Right kidney (tissue), 1 donor: Measurements from ENCODE around the gene GPR15LG.

Source experiments
- DNase-seq: peaks from one replicate; pipeline ENCODE4 v3.0.0-alpha.2; 2016

GPR15LG gene

DNA sequence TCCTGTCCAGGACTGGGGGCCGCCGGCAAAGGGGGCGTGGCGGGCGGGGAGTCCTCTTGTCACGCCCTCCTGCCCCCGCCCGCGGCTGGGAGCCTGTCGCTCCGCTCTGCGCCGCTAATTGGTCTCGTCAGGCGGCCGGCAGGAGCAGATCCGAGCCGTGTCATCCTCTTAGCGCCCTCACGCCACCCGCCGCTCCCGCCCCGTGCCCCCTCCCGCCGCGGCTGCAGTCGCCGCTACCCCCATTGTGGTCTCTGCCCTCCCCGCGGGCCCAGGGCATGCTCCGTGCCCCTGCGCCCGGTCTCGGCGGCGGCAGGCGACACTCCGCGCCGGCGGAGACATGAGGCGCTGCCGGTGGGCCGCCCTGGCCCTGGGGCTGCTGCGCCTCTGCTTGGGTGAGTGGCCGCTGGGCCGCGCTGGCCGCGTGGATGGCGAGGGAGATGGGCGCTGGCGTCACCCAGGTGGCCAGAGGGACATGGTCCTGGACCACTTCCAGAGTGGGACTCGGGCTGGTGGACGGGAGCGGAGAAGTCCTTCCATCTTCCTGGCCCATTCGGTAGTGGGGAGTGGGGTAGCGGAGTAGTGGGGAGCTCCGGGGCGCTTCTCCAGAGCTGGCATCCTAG lies 20.9 kb downstream of the GPR15LG start, which contains the start of gene CDHR1:
TSS of gene CDHR1 (plus strand) at position 114 of the 620 bp plus-strand sequence. CDS start at position 338, 224 bp downstream.
- DNase-seq, result peak; percentile 34

DNA sequence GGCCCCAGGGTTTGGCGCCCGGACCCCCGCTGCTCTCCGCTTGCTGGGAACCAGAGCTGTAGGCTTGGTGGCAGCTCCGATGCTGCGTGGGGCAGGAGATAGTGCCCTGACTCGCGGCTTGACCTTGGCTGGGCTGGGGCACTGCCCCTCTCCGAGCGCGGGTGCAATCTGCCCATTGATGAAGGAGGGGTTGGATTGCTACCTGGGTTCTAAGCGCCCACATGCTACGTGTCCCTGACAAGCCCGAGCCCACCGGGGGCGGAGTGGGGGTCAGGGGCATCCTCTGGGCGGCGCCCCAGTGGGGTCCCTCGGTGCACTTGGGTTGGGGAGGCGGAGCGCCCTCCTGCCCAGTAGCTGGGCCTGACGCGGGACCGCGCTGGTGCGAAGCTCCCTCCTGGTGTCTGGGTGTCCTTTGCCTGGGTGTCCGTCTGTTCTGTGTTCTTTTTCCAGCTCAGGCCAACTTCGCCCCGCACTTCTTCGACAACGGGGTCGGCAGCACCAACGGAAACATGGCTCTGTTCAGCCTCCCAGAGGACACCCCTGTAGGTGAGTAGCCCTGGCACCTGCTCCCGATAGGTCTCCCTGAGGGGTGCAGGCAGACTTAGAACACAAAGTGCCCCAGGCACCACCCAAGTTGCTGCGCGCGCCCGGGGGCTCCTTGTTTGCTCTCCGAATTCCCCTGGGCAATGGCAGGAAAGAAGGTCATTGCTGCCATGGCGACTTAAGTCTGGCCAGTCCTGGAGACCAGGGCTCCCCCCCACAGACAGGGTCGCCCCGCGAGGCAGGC lies 21.6 kb downstream of the GPR15LG start:
- no peak for DNase-seq

DNA sequence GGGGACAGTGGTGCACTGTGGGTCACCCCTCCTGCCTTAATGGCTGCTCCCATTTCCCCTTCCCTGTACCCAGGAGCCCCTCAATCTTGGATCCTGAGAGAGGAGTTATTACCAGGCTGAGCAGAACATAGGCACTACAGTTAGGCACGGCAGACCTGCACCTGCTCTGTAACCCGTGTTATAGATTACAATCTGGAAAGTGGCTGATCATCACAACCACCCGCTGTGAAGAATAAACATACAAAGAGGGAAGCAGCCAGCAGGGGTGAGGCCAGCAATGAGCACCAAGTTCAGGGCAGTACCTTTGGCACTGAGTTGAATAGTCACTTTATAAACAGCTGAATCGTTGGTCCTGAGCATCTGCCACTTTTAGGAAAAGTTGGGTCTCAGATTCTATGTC lies 22.5 kb downstream of the GPR15LG start:
- no peak for DNase-seq

DNA sequence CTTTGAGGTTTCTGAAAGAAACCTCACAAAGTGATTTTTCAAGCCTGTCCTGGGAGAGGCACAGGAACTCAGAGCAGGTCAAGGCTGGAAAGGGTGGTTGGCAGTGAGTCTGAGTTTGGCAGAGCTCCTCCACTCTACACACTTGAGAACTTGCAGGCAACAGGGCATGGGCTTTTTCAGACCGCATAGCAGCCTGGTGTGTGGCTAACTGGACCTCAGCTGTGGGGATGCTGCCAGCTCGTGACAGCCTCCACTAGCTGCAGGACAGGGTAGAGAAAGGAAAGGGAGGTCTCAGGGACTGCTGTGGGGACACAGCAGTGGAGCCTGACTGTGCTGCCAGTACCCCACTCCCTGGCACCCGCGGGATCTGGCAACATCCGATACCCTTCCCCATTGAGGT lies 23.3 kb downstream of the GPR15LG start:
- no peak for DNase-seq

DNA sequence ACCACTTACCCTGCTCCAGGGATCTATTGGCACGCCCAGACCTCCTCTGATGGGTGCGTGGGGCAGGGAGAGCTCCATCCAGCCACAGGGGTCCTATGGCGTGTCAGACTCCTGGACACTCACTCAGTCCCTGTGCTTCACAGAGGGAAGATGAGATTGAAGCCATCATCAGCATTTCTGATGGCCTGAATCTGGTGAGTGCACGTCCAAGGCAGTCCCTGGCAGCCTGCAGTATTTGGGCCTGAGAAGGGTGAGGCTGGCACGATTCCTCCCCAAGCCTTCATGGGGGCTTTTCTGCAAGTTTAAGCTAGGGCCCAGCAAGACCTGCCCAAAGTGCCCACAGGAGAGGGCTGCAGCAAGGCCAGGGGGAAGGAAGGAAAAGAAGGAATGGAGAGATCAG lies 24.0 kb downstream of the GPR15LG start:
- no peak for DNase-seq

DNA sequence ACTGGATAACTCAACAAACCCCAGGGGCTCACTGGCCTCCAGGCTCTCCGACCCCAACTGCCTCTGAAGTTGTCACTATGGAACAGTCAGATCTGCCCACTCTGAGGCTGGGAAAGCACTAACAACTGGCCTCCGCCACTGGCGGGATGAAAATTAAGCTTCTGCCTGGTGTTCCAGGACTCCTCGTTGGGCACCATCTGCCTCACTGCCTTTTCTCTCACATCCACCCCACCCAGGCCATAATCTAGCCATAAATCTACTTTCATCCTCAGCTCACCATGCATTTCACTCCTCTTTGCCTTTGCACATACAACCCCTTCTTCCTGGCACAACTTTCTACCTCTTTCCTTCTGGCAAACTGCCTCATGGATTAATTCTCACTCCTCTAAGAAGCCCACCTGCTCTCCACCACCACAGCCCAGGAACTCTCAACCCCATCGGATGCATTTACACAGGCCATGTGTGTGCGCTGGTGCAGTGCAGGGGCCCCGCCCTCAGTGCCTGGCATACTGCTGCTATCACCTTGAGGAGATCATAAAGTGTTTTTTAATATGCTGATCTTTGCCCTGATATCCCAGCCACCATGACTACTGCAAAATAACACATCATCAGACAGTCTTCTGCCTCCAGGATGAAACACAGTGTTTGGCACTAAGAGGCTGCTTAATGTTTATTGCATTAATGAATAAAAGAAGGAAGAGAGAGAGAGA lies 24.8 kb downstream of the GPR15LG start:
- DNase-seq, result no peak

DNA sequence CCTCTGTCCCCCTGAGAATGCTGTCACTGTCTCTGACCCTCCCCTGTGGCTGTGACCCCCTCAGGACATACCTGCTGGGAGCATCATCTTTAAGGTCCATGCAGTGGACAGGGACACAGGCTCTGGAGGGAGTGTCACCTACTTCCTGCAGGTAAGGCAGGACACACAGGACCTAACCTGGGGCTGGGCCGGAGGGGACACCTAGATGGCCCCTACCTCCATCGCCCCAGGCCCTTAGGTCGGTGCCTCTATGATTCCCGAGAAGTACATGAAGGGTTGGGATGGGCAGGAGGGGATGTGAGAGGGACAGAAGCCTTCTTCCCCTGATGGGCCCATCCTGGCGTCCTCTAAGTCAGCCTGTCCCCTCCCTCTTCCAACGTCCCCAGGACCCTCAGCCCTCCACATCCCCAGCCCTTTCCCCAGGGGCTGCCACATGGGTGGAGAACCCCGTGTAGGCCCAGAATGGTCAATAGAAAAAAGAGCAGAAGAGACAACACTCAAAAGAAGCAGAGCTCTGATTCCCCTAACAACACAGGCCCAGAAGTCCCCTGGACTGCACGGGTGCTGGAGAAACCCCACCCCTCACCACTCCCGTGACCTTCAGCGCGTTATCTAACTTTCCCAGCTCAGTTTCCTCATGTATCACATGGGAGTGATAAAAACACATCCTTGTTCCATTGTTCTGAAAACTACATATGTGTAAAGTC lies 27.1 kb downstream of the GPR15LG start:
- no peak for DNase-seq

DNA sequence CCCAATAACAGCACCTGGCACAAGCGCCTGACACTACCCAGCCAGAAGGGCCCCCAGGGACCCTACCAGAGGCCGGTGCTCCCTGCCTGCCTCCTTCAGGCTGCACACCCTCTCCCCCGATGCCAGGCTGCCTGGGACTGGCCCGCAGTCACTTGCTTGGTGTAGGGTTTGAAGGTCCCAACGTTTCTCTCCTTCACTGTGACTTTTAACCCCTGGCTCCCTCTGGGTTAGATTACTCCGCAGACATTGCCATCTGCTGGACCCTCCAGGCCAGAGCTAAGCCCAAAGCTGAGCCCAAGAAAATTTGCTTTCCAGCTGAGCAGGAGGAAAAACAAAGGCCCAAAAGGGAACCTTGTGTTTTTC lies 27.6 kb downstream of the GPR15LG start:
- no peak for DNase-seq

DNA sequence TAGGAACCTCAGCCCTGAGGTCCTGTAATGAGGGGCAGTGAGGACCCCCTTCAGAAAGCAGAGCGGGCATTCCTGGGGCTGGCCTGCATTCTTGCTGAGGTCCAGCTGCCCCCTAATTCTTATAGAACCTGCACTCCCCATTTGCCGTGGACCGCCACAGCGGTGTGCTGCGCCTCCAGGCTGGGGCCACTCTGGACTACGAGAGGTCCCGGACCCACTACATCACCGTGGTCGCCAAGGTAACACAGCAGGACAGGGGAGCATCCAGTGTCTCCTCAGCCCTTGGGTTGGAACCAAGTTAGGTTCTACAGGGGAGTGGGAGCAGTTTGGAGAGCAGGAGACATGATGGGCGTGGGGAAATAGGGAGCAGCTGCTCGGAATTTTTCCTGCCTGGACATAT lies 28.1 kb downstream of the GPR15LG start:
- no peak for DNase-seq

DNA sequence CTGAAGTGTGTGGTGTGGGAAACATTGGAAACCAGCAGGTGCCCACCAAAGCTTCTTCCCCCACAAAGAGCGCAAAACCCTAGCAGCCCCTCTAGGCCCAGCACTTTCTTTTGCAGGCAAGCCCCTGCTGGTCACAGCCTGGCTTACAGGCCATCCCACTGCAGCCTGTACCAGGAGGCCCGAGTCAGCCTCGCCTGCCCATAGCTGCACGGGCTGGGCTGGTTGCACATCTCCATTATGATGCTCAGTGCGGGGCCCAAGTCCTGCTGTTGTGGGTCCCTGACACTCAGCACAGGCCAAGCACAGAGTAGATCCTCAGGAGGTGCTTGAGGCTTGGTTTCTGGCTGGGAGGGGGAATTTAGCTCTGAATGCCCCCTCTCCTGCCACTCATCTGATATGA lies 28.7 kb downstream of the GPR15LG start:
- no peak for DNase-seq

DNA sequence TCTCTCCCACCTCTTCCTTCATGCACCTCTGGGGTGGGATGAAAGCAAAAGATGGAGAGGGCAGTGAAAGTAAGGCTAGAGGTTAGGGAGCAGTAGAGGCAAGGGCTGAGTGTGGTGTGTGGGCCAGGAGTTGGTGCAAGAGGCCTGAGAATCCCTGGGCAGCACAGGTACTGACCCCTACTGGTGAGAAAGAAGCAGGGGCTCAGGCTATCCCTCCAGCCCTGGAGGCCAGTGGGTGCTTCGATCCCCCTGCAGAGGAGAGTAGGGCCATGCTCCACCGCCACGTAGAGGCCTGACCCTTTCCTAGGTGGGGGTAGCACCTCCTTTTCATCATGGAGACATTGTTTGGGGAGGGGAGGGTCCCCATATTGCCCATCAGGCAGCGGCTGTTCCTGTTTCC lies 30.5 kb downstream of the GPR15LG start:
- DNase-seq, result no peak

DNA sequence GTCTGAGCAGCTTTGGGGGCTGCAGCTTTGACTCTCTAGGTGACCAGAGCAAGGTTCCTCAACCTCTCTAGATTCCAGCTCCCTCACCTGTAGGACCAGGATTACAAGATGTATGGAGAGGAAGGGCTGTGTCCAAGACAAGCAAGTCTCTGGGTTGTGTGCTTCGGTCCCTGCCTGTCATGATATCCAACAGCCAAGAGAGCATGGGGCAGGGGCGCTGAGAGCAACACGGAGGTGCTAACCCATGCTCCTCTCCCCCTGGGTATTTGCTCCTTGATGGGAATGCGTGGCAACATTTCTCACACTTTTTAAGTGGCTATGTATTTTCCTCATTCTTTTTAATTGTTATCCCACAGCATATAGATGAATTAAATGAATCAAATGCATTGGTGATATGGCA lies 31.0 kb downstream of the GPR15LG start:
- DNase-seq, result no peak

DNA sequence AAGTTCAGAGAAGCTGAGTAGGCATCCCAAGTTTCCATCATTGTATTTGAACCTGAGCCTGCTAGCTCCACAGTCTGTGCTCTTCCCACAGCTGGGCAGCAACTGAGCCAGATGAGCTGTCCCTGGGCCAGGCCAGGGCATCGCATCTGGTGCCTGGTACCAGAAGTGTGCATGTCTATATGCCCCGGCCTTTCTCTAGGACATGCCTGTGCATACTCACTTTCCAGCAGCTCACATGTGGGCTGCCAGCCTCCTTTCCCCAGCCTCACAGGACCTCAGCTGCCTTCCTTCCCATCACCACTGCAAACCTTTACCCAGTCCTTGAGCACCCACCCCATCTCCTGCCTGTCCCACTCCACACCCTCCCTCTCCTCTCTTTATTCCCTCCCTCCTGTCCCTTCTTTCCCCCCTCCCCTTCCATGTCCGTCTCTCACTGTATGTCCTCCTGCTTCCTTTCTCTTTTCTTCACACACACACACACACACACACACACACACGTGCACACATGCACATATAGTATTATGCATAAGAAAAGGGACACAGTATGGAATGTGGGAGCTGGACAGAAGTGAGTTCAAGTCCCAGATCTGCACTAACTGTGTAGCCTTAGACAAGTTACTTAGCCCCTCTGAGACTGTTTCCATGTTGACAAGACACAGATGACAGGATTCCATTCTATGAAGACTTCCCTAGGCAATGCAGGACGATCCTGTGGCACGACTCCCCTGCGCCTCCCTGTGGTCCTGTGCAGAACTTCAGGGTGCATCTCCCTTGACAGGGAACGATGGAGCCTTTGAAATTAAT lies 31.6 kb downstream of the GPR15LG start:
- DNase-seq, result peak; percentile 15

DNA sequence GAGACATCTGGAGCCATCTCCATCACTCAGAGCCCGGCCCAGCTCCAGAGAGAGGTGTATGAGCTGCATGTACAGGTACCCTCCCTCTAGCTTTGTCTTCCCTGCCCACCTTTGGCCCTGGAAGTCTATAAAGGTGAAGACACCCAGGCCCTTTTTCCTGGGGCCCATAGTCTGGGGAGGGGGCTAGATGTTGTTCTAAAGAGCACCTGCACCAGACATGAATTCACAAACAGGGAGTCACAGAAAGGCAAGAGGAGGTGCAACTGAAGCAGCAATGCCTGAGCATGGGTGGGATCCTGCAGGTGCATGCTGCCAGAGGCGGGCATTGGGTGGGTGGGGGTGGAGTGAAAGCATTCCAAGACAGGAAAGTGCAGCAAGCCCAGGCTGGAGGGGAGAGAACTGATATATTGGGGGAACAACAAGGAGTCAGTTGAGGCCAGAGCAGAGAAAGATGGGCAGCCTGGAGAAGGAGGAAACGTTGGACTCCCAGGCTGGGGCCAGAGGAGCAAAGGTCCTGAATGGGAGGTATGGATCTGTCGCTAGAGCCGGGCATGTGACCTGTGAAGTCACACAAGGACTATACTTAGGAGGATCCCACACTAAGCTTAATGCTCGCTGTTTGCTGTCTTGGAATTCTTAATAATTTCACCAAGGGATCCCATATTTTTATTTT lies 32.4 kb downstream of the GPR15LG start:
- DNase-seq, result no peak

DNA sequence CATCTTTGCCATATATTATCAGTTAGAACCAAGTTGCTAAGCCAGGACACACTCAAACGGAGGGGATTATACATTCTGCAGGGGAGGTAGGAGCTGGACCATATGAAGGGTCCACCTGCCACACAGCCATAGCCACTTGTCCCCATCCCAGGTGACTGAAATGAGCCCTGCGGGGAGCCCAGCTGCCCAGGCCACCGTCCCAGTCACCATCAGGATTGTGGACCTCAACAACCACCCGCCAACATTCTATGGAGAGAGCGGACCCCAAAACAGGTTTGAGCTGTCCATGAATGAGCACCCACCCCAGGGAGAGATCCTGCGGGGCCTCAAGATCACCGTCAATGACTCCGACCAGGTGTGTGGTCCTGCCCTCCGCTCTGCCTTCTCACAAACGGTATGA lies 34.4 kb downstream of the GPR15LG start:
- DNase-seq, result no peak

DNA sequence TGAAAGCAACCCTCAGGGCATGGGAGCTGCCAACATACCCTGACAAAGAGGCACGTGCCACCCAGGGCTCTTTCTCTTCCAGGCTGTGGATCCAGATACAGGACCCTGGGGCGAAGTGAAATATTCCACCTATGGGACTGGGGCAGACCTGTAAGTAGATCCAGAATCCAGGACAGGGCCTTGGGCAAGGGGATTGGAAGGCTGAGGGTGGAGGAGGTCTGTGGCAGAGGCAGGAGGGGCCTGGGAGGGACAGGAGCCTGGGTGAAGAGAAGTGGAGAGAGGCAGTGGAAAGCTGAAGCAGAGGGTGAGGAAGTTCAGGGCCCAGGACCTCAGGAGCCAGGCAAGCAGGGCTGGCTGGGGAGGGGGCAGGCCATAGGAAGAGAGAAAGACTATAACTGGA lies 38.0 kb downstream of the GPR15LG start:
- DNase-seq, result no peak

DNA sequence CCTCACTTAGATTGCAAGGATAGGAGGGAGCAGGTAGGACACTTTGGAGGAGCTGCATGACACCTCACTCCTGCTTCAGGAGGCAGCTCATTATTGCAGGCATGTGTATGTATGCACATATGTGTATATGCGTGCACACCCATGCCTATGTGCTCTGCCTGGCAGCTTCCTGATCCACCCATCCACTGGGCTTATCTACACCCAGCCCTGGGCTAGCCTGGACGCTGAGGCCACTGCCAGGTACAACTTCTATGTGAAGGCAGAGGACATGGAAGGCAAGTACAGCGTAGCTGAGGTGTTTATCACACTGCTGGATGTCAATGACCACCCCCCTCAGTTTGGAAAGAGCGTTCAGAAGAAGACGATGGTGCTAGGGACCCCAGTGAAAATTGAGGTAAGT lies 38.4 kb downstream of the GPR15LG start:
- DNase-seq, result no peak

DNA sequence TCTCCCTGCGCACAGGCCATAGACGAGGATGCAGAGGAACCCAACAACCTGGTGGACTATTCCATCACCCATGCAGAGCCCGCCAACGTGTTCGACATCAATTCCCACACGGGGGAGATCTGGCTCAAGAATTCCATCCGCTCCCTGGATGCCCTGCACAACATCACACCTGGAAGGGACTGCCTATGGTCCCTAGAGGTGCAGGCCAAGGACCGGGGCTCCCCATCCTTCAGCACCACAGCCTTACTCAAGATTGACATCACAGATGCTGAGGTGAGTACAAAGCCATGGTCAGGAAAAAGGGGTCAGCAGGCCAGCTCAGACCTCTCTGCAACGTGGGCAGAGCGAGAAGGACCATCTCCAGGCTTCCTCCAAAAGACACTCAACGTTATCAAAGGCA lies 39.5 kb downstream of the GPR15LG start:
- DNase-seq, result no peak

DNA sequence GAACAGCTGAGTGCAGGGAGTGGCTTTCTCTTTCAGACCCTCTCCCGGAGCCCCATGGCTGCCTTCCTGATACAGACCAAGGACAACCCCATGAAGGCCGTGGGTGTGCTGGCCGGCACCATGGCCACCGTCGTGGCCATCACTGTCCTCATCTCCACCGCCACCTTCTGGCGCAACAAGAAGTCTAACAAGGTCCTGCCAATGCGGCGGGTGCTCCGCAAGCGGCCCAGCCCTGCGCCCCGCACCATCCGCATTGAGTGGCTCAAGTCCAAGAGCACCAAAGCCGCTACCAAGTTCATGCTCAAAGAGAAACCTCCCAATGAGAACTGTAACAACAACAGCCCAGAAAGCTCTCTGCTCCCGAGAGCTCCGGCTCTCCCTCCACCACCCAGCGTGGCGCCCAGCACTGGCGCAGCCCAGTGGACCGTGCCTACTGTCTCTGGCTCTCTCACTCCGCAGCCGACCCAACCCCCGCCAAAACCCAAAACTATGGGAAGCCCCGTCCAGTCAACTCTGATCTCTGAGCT lies 40.5 kb downstream of the GPR15LG start:
- no peak for DNase-seq

DNA sequence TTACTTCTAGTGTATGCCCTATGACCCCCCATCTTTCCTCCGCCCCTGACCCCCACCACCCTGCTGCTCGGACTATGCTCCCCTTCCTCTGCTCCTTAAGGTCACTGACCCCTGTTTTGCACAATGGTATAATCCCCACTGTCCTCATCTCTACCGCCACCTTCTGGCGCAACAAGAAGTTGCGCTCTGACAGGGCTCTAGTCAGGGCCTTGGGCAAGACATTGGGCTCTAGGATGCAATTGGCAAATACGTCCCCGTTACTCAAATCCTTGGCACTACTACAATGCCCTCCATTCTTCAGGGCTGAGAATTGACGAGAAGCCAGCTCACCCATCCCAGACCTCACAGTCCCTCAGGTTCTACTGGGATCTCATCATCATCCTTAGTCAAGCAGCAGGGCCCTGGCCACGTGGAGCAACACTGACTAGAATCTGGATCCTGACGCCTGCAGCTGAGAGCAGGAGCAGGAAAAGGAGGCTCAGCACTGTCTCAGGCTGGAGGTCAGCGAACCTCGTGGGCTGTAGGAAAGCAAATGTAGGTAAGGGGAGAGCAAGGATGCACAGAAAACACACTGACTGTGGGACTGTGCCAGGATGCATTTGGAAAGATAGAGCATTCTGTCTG lies 41.1 kb downstream of the GPR15LG start:
- DNase-seq, result no peak

DNA sequence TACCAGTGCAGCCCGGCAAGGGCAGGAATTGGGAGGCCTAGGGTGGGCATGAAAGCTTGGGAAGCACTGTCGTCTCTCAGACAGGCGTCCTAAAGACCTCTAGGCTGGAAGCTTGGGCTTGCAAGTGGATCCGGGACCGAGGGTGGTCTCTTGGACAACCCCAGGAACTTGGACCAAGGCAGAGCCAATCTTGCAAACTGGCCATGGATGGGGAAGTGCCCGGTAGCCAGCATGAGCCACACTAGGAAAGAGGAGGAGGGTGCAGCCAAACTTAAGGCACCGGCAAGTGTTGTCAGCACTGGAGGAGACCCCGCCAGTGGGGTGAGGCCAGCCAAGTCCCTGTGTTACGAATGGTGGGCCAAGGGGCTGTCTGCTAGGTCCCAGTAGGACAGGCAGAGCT lies 43.2 kb downstream of the GPR15LG start:
- DNase-seq, result no peak
